ENCODE results near the gene PPP2R5C. TPM values are rescaled to one million over a fixed set of nuclear protein-coding genes. Genes with fewer than 3 reads are reported as not detected.

The PPP2R5C gene
- total RNA-seq, 2 experiments from 2014 or later: 238 to 242 TPM

GRCh38 chr14:101889898-101890297 is 128.4 kb downstream of the PPP2R5C start:
- no peak for ATAC-seq
- CTCF ChIA-PET: interaction anchor here (3.9 kb wide), 1 partner anchor 120 kb away, joined by 20 read pairs; no protein-coding TSS in a partner anchor
- Mint-ChIP-seq H3K27ac (peak overlapping the region; percentile 43), H3K36me3 (ENCODE audit: low read depth) (peaks cover 31% of the 10 kb centered on the region), H3K27me3 (no peaks in the 10 kb centered on the region), H3K9me3 (no peaks in the 10 kb centered on the region), H3K4me3 (no peak overlapping the region), H3K4me1 (ENCODE audit: low read depth) (peaks cover 3% of the 10 kb centered on the region)
- POLR2A ChIA-PET: interaction anchor here (1.2 kb wide), 1 partner anchor 66 kb away, joined by 3 read pairs; no protein-coding TSS in a partner anchor
- no peak for DNase-seq
- TF ChIP-seq, protein P1, sequence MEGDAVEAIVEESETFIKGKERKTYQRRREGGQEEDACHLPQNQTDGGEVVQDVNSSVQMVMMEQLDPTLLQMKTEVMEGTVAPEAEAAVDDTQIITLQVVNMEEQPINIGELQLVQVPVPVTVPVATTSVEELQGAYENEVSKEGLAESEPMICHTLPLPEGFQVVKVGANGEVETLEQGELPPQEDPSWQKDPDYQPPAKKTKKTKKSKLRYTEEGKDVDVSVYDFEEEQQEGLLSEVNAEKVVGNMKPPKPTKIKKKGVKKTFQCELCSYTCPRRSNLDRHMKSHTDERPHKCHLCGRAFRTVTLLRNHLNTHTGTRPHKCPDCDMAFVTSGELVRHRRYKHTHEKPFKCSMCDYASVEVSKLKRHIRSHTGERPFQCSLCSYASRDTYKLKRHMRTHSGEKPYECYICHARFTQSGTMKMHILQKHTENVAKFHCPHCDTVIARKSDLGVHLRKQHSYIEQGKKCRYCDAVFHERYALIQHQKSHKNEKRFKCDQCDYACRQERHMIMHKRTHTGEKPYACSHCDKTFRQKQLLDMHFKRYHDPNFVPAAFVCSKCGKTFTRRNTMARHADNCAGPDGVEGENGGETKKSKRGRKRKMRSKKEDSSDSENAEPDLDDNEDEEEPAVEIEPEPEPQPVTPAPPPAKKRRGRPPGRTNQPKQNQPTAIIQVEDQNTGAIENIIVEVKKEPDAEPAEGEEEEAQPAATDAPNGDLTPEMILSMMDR (IDR thresholded peaks at IDR 0.05): no peak
- intact Hi-C loops (cut with micrococcal nuclease): no loop called here

DNA sequence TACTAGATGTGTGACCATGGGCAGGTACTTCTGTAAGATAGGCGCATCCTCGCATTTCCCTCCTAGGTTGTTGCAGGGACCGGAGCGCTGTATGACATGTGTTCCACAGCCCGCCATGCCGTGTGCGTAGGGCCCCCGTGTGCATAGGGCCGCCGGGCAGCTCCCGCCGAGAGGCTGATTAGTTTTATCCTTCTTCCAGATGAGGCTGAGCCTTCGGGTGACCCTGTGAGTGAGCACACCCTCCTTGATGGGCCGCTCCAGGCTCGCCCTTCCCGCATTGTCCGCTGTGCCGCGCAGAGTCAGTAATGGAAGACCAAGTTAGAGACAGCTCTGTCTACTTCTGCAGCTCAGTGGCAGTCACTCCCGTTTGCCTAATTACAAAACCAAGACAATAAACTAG is 130.0 kb downstream of the PPP2R5C start:
- no peak for ATAC-seq
- H3K4me1 Mint-ChIP-seq (ENCODE audit: low read depth): peaks cover 3% of the 10 kb centered on the region
- intact Hi-C loops (cut with micrococcal nuclease): no loop called here
- no peaks in the 10 kb centered on the region for H3K27me3 Mint-ChIP-seq
- no peak overlapping the region for H3K27ac Mint-ChIP-seq
- H3K9me3 Mint-ChIP-seq: no peaks in the 10 kb centered on the region
- ChIA-PET CTCF (interaction anchor here (3.9 kb wide), 1 partner anchor 121 kb away, joined by 20 read pairs; no protein-coding TSS in a partner anchor), POLR2A (interaction anchor here (0.6 to 1.0 kb wide), 2 partner anchors 32 to 57 kb away, joined by 3 read pairs; no protein-coding TSS in a partner anchor)
- DNase-seq: no peak
- TF ChIP-seq, protein P1 (IDR thresholded peaks at IDR 0.05): no peak
- H3K4me3 Mint-ChIP-seq: no peak overlapping the region
- H3K36me3 Mint-ChIP-seq (ENCODE audit: low read depth): peaks cover 27% of the 10 kb centered on the region

DNA sequence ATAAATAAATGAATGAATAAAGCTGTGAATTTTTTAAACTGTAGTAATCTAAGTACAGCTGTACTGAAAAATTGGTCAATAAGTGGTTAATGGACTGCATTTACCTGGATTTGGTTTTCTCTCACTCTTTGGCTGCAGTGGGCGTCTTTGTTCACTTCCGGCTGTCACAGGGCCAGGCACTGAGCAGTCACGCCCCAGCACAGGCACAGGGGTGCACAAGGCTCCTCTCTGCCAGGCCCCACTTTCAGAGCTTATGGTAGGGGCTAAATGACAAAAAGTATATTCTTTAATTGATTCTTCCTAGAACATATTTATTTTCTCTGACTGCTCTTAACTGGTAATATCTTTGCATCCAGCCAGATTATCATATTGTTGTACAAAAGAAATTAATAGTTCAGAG is 132.2 kb downstream of the PPP2R5C start:
- no peak for ATAC-seq
- peak overlapping the region; percentile 50 for H3K27ac Mint-ChIP-seq
- CTCF ChIA-PET: interaction anchor here (1.5 to 1.8 kb wide), 2 partner anchors 50 to 122 kb away, joined by 4 to 8 read pairs; no protein-coding TSS in a partner anchor

DNA sequence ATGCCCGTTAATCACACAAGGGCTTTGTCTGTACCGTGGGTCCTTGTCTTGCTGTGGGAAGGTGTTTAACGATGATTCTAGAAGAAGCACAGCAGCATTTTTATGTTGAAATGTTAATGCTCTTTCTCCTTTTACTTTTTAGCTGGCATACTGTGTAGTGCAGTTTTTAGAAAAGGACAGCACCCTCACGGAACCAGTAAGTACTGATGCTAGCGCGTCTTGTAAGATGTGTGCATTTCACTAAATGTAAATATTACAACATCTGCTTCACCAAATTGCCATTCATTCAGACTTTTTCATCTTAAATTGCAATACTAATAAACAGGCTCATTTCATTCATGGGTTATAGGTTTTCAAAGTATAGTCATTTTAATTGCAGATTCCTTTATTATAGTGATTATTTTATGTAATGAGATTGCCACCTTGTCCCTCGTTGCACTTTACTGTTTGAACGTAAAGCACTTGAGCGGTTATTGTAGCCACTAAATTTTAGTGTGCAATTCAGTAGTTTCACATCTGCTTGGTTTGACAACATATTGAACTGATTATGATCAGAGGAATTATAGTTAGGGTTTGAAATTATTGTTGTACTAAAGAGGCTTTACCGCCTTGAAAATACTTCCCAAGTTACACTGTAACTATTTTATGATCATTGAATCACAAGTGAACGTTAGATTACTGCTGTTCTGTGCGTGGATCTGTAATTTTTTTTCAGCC is 133.0 kb downstream of the PPP2R5C start:
- H3K27ac Mint-ChIP-seq: no peak overlapping the region
- peaks cover 2% of the 10 kb centered on the region for H3K4me1 Mint-ChIP-seq (ENCODE audit: low read depth)
- no peaks in the 10 kb centered on the region for H3K27me3 Mint-ChIP-seq
- ChIA-PET POLR2A (interaction anchor here (1.0 kb wide), 1 partner anchor 13 kb away, joined by 3 read pairs; no protein-coding TSS in a partner anchor), CTCF (interaction anchor here (1.5 to 1.8 kb wide), 2 partner anchors 51 to 123 kb away, joined by 4 to 8 read pairs; no protein-coding TSS in a partner anchor)
- TF ChIP-seq, protein P1 (IDR thresholded peaks at IDR 0.05): no peak
- DNase-seq (no peak), ATAC-seq (no peak)
- peaks cover 42% of the 10 kb centered on the region for H3K36me3 Mint-ChIP-seq (ENCODE audit: low read depth)
- intact Hi-C loops (cut with micrococcal nuclease): no loop called here
- H3K4me3 Mint-ChIP-seq: no peak overlapping the region
- no peaks in the 10 kb centered on the region for H3K9me3 Mint-ChIP-seq

More for the DNA sequence above, 132.2 kb downstream of the PPP2R5C start:
- Mint-ChIP-seq H3K4me3 (no peak overlapping the region), H3K27me3 (no peaks in the 10 kb centered on the region), H3K36me3 (ENCODE audit: low read depth) (peaks cover 39% of the 10 kb centered on the region), H3K9me3 (no peaks in the 10 kb centered on the region), H3K4me1 (ENCODE audit: low read depth) (peaks cover 3% of the 10 kb centered on the region)
- POLR2A ChIA-PET: interaction anchor here (1.0 kb wide), 1 partner anchor 13 kb away, joined by 3 read pairs; no protein-coding TSS in a partner anchor
- intact Hi-C loops (cut with micrococcal nuclease): no loop called here
- DNase-seq: no peak
- TF ChIP-seq, protein P1 (IDR thresholded peaks at IDR 0.05): no peak

DNA sequence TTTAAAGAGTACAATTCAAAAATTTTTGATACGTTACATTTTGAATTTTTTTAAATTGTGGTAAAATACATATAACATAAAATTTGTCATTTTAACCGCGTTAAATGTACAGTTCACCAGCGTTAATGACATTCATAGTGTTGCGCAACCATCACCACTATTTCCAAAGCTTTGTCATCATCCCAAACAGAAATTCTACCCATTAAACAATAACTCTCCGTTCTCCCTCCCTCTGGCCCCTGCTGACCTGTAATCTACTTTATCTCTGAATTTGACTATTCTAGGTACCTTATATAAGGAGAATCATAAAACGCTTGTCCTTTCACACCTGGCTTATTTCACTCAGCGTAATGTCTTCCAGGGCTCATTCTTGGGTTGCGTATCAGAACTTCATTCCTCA is 133.7 kb downstream of the PPP2R5C start:
- ATAC-seq: no peak
- H3K27me3 Mint-ChIP-seq: no peaks in the 10 kb centered on the region
- H3K4me1 Mint-ChIP-seq (ENCODE audit: low read depth): no peaks in the 10 kb centered on the region
- H3K36me3 Mint-ChIP-seq (ENCODE audit: low read depth): peaks cover 46% of the 10 kb centered on the region
- CTCF ChIA-PET: no interaction called here
- H3K27ac Mint-ChIP-seq: no peak overlapping the region
- POLR2A ChIA-PET: no interaction called here
- no peak for DNase-seq
- intact Hi-C loops (cut with micrococcal nuclease): no loop called here
- no peaks in the 10 kb centered on the region for H3K9me3 Mint-ChIP-seq
- TF ChIP-seq, protein P1 (IDR thresholded peaks at IDR 0.05): no peak
- no peak overlapping the region for H3K4me3 Mint-ChIP-seq
